Measurements from ENCODE around the gene RNF186.

Gene RNF186

GRCh38 chr1:19802269-19802668, 12.8 kb downstream of the RNF186 start:
- Histone ChIP-seq H3K27ac (no peak overlapping the region), H3K9me3 (replicated peaks in 1 of 11) (no peaks in the 10 kb centered on the region), H3K36me3 (peaks cover 0 to 1% (median 0%) of the 10 kb centered on the region in 11 experiments; a peak in 1 of 22 replicates), H3K4me3 (no peak overlapping the region), H3K4me1 (peaks cover 18 to 34% (median 27%) of the 10 kb centered on the region in 10 experiments), H3K27me3 (no peaks in the 10 kb centered on the region), H3K4me2 (no peak overlapping the region), H4K20me1 (no peaks in the 10 kb centered on the region), H3K9ac (no peak overlapping the region)
- TF ChIP-seq Cebpa-rat (IDR thresholded peaks at IDR 0.05) = no peak

- Histone ChIP-seq H3K27ac (peak overlapping the region; percentile 85 to 97 (median 91)), H3K36me3 (peaks cover 0 to 15% (median 0%) of the 10 kb centered on the region in 11 experiments; a peak in 2 of 22 replicates), H4K20me1 (no peaks in the 10 kb centered on the region), H3K4me1 (peaks cover 18 to 34% (median 27%) of the 10 kb centered on the region in 10 experiments), H3K4me3 (peak overlapping the region; percentile 58 to 82 (median 68)), H3K9ac (peak overlapping the region; percentile 84 to 94 (median 90)), H3K27me3 (no peaks in the 10 kb centered on the region), H3K9me3 (replicated peaks in 1 of 11) (no peaks in the 10 kb centered on the region), H3K4me2 (peak overlapping the region; percentile 87 to 97 (median 93))
- no peak for TF ChIP-seq Cebpa-rat (IDR thresholded peaks at IDR 0.05)
Observed at GRCh38 chr1:19800076-19800804, 14.8 kb downstream of the RNF186 start.

- Histone ChIP-seq H3K36me3 (peaks cover 0 to 15% (median 0%) of the 10 kb centered on the region in 11 experiments; a peak in 2 of 22 replicates), H3K4me1 (peaks cover 18 to 34% (median 27%) of the 10 kb centered on the region in 10 experiments), H4K20me1 (no peaks in the 10 kb centered on the region), H3K9me3 (replicated peaks in 1 of 11) (no peaks in the 10 kb centered on the region), H3K9ac (peak within 1 kb of the TSS; percentile 84 to 94 (median 90)), H3K27me3 (no peaks in the 10 kb centered on the region), H3K4me3 (peak within 1 kb of the TSS; percentile 58 to 82 (median 68)), H3K4me2 (peak within 1 kb of the TSS; percentile 87 to 97 (median 93)), H3K27ac (peak within 1 kb of the TSS; percentile 85 to 97 (median 91))
- TF ChIP-seq Cebpa-rat (IDR thresholded peaks at IDR 0.05) = no peak
Observed at GRCh38 chr1:19799230-19800075, 15.6 kb downstream of the RNF186 start, which contains the start of gene TMCO4. TMCO4 (minus strand) TSS chr1:19799916; CDS start chr1:19780758, 19,158 bp downstream.

GRCh38 chr1:19798486-19799229, 16.4 kb downstream of the RNF186 start:
- TF ChIP-seq Cebpa-rat (IDR thresholded peaks at IDR 0.05) = no peak
- Histone ChIP-seq H3K27me3 (no peaks in the 10 kb centered on the region), H3K9me3 (replicated peaks in 1 of 11) (no peaks in the 10 kb centered on the region), H3K36me3 (peaks cover 0 to 19% (median 0%) of the 10 kb centered on the region in 11 experiments; a peak in 3 of 22 replicates), H3K4me1 (peaks cover 18 to 41% (median 33%) of the 10 kb centered on the region in 10 experiments), H3K9ac (peak overlapping the region; percentile 84 to 94 (median 90)), H3K27ac (peak overlapping the region; percentile 85 to 97 (median 91)), H3K4me2 (peak overlapping the region; percentile 87 to 97 (median 93)), H3K4me3 (peak overlapping the region; percentile 58 to 82 (median 68)), H4K20me1 (no peaks in the 10 kb centered on the region)

- 0 out of 22 replicates have a peak, but pooled peaks cover 0 to under 1% (median 0%) of the 10 kb centered on the region in 11 experiments for H3K9me3 ChIP-seq (replicated peaks in 1 of 11)
- peak overlapping the region in 10 of 11 experiments; percentile 87 to 97 (median 94); a peak in 14 of 22 replicates for H3K4me2 ChIP-seq
- peak overlapping the region in 3 of 11 experiments; percentile 21 to 95 (median 22); a peak in 3 of 22 replicates for H3K27ac ChIP-seq
- H3K27me3 ChIP-seq = no peaks in the 10 kb centered on the region
- peaks cover 18 to 44% (median 37%) of the 10 kb centered on the region in 10 experiments for H3K4me1 ChIP-seq
- H3K9ac ChIP-seq = peak overlapping the region in 3 of 11 experiments; percentile 10 to 92 (median 92); a peak in 1 of 22 replicates
- H4K20me1 ChIP-seq = no peaks in the 10 kb centered on the region
- peaks cover 2 to 28% (median 4%) of the 10 kb centered on the region in 11 experiments; a peak in 13 of 22 replicates for H3K36me3 ChIP-seq
- TF ChIP-seq Cebpa-rat (IDR thresholded peaks at IDR 0.05) = no peak
- no peak overlapping the region for H3K4me3 ChIP-seq
Observed at GRCh38 chr1:19797827-19798226, 17.3 kb downstream of the RNF186 start.

- Histone ChIP-seq H3K4me2 (no peak overlapping the region; a peak in 1 of 22 replicates), H3K27me3 (no peaks in the 10 kb centered on the region)
Observed at GRCh38 chr1:19794583-19794982, 20.5 kb downstream of the RNF186 start.

GRCh38 chr1:19793360-19794046, 21.6 kb downstream of the RNF186 start:
- H3K4me3 ChIP-seq = no peak overlapping the region
- peak overlapping the region in 7 of 11 experiments; percentile 18 to 36 (median 25); a peak in 8 of 22 replicates for H3K4me2 ChIP-seq
- TF ChIP-seq Cebpa-rat (IDR thresholded peaks at IDR 0.05) = no peak
- H3K27me3 ChIP-seq = no peaks in the 10 kb centered on the region
- peaks cover 17 to 29% (median 21%) of the 10 kb centered on the region in 11 experiments for H3K9me3 ChIP-seq (replicated peaks in 1 of 11)
- no peak overlapping the region for H3K27ac ChIP-seq
- peaks cover 22 to 49% (median 26%) of the 10 kb centered on the region in 11 experiments for H3K36me3 ChIP-seq
- no peaks in the 10 kb centered on the region for H4K20me1 ChIP-seq
- H3K9ac ChIP-seq = no peak overlapping the region
- H3K4me1 ChIP-seq = peaks cover 2 to 28% (median 19%) of the 10 kb centered on the region in 10 experiments; a peak in 19 of 20 replicates

More at GRCh38 chr1:19794583-19794982, 20.5 kb downstream of the RNF186 start:
- no peak overlapping the region for H3K9ac ChIP-seq
- H3K27ac ChIP-seq = no peak overlapping the region
- peaks cover 17 to 29% (median 21%) of the 10 kb centered on the region in 11 experiments for H3K9me3 ChIP-seq (replicated peaks in 1 of 11)
- no peak for TF ChIP-seq Cebpa-rat (IDR thresholded peaks at IDR 0.05)
- no peaks in the 10 kb centered on the region for H4K20me1 ChIP-seq
- no peak overlapping the region for H3K4me3 ChIP-seq
- H3K36me3 ChIP-seq = peaks cover 22 to 46% (median 26%) of the 10 kb centered on the region in 11 experiments
- peaks cover 10 to 28% (median 25%) of the 10 kb centered on the region in 10 experiments for H3K4me1 ChIP-seq

All from BLaER1 treated with 17β-estradiol and CSF1 and Interleukin-3, amounts not matched to agents 10 nM and 100 nM (cell line).